Ectodermal cell (in vitro differentiated cells): ENCODE data around the gene EHD4.

ENCODE experiments used
- H3K27ac ChIP-seq: 2 replicates; pipeline ENCODE4 v1.7.0; 2013; ENCODE audit warnings: mild to moderate bottlenecking, low read depth, low read length; ENCODE audit not compliant: insufficient read depth, poor library complexity, severe bottlenecking
- H3K27me3 ChIP-seq: 2 replicates; pipeline ENCODE4 v1.7.0; 2013; ENCODE audit warnings: mild to moderate bottlenecking, low read length; ENCODE audit not compliant: insufficient read depth, control insufficient read depth, poor library complexity, severe bottlenecking
- H3K36me3 ChIP-seq: one replicate; pipeline ENCODE4 v1.7.0; 2013; ENCODE audit warnings: low read length; ENCODE audit not compliant: control insufficient read depth, insufficient read depth
- H3K4me1 ChIP-seq: one replicate; pipeline ENCODE4 v1.7.0; 2013; ENCODE audit warnings: low read length; ENCODE audit not compliant: control insufficient read depth, insufficient read depth
- H3K4me3 ChIP-seq: 2 replicates; pipeline ENCODE4 v1.7.0; 2013; ENCODE audit warnings: low read depth, low read length, control low read depth; ENCODE audit not compliant: insufficient read depth
- H3K9me3 ChIP-seq: 2 replicates; pipeline ENCODE4 v1.7.0; 2013; ENCODE audit warnings: mild to moderate bottlenecking, low read length, moderate library complexity; ENCODE audit not compliant: control insufficient read depth
- WGBS, 2 experiments: methylation state at CpG; one replicate each; pipeline ENCODE4 v1.1.7; 2013; ENCODE audit warnings: missing lambda C conversion rate in 2 of 2; 5-methylcytosine and 5-hydroxymethylcytosine counted together

EHD4 gene

DNA sequence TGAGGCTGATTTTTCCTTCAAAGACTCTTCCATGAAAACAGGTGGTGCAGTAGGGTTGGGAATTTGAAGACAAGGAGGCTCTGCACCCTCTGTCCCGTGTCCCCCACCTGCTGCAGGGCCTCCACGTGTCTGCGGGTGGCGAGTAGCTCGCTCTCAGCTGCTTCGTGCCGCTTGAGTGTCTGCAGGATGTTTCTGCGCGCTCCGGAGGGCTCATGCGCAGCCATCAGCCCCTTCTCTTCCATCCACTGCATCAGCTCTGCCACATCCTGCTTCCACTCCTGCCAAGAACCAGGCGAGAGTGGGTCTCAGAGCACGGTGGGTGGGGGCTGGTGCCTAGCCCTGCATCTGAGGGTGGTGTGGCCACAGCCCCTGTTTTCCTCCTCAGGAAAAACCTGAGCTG is 96.3 kb downstream of the EHD4 start:
- Histone ChIP-seq H3K9me3 (no peaks in the 10 kb centered on the region), H3K27me3 (peaks cover 15% of the 10 kb centered on the region), H3K36me3 (no peaks in the 10 kb centered on the region), H3K4me3 (no peak overlapping the region), H3K27ac (no peak overlapping the region), H3K4me1 (no peaks in the 10 kb centered on the region)
- WGBS, 2 experiments = 88 to 90% methylated on average over 13 of the region's 13 CpGs

DNA sequence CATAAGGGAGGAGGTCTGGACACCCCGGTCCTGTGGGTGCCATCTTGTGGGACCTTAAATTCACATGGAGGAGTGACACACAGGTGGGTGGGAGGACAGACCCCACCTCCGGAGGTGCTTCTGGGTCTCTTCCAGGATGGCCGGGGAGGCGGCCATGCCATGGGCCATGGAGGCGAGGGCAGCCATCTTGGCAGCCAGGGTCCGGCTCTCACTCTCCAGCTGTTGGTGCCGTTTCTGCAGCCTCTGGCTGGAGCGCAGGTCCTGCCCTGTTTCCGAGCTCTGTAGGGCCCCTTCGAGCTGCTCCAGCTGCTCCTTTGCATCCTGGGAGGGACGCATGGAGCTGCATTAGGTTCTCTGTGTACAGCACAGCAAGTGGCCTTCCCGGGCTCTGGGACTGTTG is 97.6 kb downstream of the EHD4 start:
- Histone ChIP-seq H3K9me3 (no peaks in the 10 kb centered on the region), H3K27me3 (peaks cover 2% of the 10 kb centered on the region), H3K4me1 (no peaks in the 10 kb centered on the region), H3K4me3 (no peak overlapping the region), H3K27ac (no peak overlapping the region), H3K36me3 (no peaks in the 10 kb centered on the region)
- 95 to 96% methylated on average over 12 of the region's 12 CpGs for WGBS, 2 experiments

DNA sequence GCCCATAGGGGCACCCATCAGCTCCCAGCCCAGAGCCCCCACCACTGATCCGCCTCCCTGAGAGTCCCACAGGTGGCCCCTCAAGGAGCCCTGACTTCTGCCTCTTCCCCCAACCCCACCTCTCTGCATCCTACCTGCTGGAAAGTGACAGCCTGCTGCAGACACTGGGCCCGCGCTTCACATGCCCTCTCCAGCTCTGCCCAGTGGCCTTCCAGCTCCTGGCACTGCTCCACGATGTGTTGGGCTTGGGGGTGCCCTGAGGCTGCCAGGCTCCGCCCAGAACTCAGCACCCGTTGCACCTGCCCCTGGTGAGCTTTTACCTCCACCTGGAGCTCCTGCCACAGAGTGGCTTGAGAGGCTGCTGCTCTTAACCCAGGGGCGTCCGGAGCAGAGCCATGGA is 98.6 kb downstream of the EHD4 start:
- Histone ChIP-seq H3K36me3 (no peaks in the 10 kb centered on the region), H3K27me3 (no peaks in the 10 kb centered on the region), H3K9me3 (no peaks in the 10 kb centered on the region), H3K4me3 (no peak overlapping the region), H3K4me1 (no peaks in the 10 kb centered on the region), H3K27ac (no peak overlapping the region)
- 92 to 93% methylated on average over 8 of the region's 8 CpGs for WGBS, 2 experiments

DNA sequence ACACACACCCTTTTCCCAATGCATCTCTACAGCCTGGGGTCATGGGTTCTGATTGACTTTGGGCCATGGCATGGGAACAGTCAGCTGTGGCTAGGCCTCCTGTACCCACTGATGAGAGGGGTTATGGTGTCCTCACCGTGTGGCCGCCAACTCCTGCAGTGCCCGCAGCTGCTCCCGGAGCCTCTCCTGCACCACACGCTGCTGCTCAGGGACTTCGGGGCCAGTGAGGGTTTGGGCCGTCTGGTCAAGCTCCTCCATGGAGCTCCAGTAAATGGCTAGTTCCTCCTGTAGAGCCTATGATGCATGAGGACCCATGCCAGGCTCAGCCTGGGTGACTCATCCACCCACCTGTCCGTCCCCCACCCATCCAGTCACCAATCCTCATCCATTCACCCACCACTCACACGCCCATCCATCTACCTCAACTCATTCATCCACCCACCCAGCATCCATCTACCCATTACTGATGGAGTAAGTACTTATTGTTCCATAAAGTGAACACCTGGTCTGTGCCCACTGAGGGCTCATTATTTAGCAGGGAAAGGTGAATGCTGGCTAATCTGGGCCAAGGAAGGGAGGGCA is 100.1 kb downstream of the EHD4 start:
- no peak overlapping the region for H3K4me3 ChIP-seq
- H3K4me1 ChIP-seq = no peaks in the 10 kb centered on the region
- WGBS, 2 experiments = 92 to 95% methylated on average over 9 of the region's 9 CpGs
- H3K36me3 ChIP-seq = no peaks in the 10 kb centered on the region
- no peaks in the 10 kb centered on the region for H3K9me3 ChIP-seq
- H3K27me3 ChIP-seq = no peaks in the 10 kb centered on the region
- no peak overlapping the region for H3K27ac ChIP-seq

DNA sequence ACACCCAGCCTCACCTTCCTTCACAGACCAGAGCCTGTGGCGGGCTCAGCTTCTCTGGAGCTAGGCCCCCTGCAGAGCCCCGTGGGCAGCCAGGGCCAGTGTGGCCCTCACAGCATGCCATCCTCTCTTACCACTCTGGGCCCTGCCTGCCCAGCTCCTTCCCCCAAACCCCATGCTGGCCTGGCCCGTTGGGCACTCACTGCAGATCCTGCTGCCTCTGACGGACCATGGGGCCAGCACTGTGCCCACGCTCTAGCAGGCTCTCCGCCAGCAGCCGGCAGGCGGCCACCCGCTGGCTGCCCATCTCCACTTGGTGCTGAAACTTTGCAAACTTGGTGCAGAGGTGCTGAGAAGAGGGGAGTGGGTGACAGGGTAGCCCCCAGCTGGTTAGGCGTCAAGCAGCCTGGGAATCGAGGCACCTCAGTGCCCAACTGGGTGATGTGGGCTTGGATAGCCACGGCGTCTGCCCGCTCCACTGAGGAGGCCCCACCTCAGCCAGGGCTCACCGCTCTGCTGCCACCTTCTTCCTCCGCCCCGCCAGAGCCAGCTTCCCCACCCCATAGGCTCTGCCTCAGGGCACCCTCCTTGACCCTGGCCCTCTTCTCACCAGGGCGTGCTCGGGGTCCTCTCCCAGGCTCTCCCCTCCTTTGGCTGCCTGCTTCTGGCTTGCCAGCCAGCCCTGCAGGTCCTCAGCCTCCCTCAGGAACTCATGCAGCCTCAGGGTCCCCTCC is 101.0 kb downstream of the EHD4 start:
- H3K4me1 ChIP-seq = peaks cover 9% of the 10 kb centered on the region
- no peak overlapping the region for H3K4me3 ChIP-seq
- H3K36me3 ChIP-seq = no peaks in the 10 kb centered on the region
- WGBS, 2 experiments = 93 to 95% methylated on average over 19 of the region's 19 CpGs
- H3K27ac ChIP-seq = no peak overlapping the region
- no peaks in the 10 kb centered on the region for H3K9me3 ChIP-seq
- no peaks in the 10 kb centered on the region for H3K27me3 ChIP-seq

DNA sequence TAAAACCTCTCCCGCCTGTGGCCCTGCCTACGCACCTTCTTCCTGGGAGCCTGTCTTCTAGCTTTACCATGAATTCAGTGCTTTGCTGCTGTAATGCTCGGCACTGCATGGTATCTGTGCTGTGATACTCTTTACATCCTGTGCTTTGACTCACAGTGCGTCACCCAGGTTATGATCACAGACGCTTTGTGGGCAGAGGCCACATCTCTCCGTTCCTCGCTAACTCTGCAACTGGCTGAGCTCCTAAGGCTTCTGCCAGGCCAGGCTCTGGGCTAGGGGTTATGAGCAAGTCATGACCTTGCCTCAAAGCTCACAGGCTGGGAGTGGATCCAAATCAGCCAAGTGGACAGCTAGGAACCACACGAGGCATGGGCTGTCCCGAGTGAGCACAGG is 101.7 kb downstream of the EHD4 start:
- H3K27me3 ChIP-seq = no peaks in the 10 kb centered on the region
- H3K27ac ChIP-seq = no peak overlapping the region
- H3K4me3 ChIP-seq = no peak overlapping the region
- H3K9me3 ChIP-seq = no peaks in the 10 kb centered on the region
- H3K36me3 ChIP-seq = no peaks in the 10 kb centered on the region
- H3K4me1 ChIP-seq = peaks cover 15% of the 10 kb centered on the region
- 82 to 86% methylated on average over 9 of the region's 9 CpGs for WGBS, 2 experiments

DNA sequence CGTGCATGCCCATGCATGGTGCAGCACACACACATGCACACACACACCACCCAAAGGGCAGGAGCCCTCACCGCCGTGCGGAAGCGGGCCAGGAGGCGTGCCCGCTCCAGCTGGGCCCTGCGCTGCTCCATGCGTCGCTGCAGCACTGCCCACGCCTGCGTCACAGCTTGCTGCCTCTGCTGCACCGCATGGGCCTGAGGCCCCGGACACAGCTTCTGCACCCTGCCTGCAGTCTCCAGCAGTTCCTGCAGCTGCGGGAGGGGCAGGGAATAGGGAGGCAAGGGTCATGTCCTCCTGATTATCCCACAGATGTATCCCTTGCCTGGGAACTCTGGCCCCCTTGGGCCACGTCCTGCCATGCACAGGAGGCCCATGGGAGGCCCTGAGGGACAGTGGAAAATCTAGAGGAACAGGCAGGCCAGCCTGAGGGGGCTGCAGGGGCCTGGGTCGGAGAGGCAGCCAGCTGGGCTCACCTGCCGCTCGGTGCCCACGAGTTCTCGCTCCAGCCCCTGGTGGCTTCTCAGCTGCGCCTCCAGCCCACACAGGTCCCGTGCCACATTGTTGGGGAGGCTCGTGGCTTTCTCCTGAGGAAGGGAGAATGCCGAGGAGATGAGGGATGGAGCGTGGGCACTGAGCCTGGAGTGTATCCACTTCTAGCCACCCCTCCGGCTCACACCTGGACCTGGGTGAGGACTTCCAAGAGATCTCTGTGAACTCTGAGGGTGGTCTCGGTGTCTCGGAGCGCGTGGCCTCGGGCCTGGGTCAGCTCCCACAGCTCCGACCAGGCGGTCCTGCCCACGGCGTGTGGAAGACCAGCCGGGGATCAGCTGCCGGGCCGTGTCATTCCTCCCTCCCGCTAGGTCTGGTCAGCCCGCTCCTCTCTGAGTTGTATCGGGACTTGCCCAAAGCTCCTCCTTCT is 102.3 kb downstream of the EHD4 start:
- Histone ChIP-seq H3K4me3 (no peak overlapping the region), H3K36me3 (no peaks in the 10 kb centered on the region), H3K27me3 (no peaks in the 10 kb centered on the region), H3K27ac (no peak overlapping the region), H3K9me3 (no peaks in the 10 kb centered on the region), H3K4me1 (peaks cover 15% of the 10 kb centered on the region)
- 89 to 91% methylated on average over 42 of the region's 42 CpGs for WGBS, 2 experiments

DNA sequence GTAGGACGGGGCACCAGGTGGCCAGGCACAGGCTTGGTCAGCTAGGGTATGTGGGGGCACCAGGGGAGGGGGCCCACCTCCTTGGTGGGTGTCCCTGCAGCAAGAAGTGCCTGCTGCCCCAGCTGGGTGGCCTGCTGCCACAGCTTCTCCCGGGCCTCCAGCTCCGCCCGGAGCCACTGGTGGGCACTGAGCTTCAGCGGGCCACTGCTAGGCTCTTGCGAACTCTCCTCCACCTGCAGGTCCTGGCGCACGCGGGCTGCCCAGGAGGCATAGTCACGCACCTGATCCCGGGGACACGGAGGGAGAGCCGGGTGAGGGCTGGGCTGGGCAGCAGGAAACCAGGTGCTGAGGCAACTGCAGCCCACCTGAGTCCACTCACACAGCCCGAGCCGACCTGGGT is 104.0 kb downstream of the EHD4 start:
- Histone ChIP-seq H3K27me3 (no peaks in the 10 kb centered on the region), H3K36me3 (no peaks in the 10 kb centered on the region), H3K9me3 (no peaks in the 10 kb centered on the region), H3K4me3 (no peak overlapping the region), H3K4me1 (peaks cover 15% of the 10 kb centered on the region), H3K27ac (no peak overlapping the region)
- 95 to 96% methylated on average over 15 of the region's 15 CpGs for WGBS, 2 experiments

DNA sequence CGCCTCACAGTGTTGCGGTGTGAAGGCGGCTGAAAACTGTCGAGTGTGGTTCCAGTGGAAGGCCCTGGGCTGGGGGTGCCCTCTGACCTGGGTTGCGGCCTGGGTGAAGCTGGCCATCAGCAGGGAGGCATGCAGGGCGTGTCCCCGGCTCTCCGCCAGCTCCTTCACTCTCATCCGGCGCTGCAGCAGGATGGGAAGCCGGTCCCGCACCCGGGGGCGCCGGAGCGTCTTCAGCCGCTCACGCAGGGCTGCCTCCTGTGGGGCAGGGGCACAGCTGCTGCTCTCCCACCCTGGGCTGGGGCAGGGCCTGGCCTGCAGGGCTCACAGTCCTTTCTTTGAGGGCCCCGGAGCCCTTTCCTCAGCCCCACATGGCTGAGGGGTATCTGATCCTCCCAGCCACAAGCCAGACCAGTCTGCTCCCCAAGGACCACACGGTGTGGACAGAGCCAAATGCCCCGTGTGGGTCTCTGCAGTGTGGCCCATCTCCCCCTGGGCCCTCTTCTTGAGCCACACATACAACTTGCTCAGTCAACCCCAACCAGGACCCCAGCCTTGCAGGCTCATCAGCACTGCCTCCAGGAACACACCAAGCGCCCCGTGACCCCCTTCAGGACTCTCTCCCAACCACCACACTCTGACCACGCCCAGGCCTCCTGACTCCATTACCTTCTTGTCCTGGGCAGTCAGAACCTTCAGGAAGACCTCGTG is 105.3 kb downstream of the EHD4 start:
- 87 to 91% methylated on average over 25 of the region's 25 CpGs for WGBS, 2 experiments
- Histone ChIP-seq H3K36me3 (no peaks in the 10 kb centered on the region), H3K27me3 (no peaks in the 10 kb centered on the region), H3K9me3 (no peaks in the 10 kb centered on the region), H3K27ac (no peak overlapping the region), H3K4me1 (peaks cover 19% of the 10 kb centered on the region), H3K4me3 (no peak overlapping the region)
